HepG2 (cell line): ENCODE results near the gene TAS2R50. TPM values are rescaled to one million over a fixed set of nuclear protein-coding genes. Genes with fewer than 3 reads are reported as not detected.

Experiments
- ASH2L ChIP-seq: fragments of 300-600, 200-600 bp; sonication (generic); IDR thresholded peaks from 2 replicates; pipeline ENCODE4 v1.7.0; 2017; ENCODE audit warnings: low read depth, mild to moderate bottlenecking, moderate library complexity, mixed read lengths, low read length; ENCODE audit not compliant: insufficient read length
- DMAP1 ChIP-seq: IDR thresholded peaks from 2 replicates; pipeline ENCODE4 v1.6.1; 2016
- EHMT2 ChIP-seq: fragments of 200-600 bp; sonication (generic); IDR thresholded peaks from 2 replicates; pipeline ENCODE4 v1.7.0; 2017; ENCODE audit warnings: antibody characterized with exemption, low read depth, low read length, borderline replicate concordance
- HDAC1 ChIP-seq: sonication (generic); formaldehyde crosslinking; IDR thresholded peaks from 2 replicates; pipeline ENCODE4 v1.5.1; 2020; ENCODE audit warnings: mild to moderate bottlenecking, missing genetic modification reagents
- HMG20A ChIP-seq: IDR thresholded peaks from 2 replicates; pipeline ENCODE4 v1.6.1; 2016; ENCODE audit warnings: borderline replicate concordance
- HOXD1 ChIP-seq: sonication (generic); formaldehyde crosslinking; IDR thresholded peaks from 2 replicates; pipeline ENCODE4 v1.5.0; 2020; ENCODE audit warnings: missing genetic modification reagents
- JDP2 ChIP-seq: sonication (generic); formaldehyde crosslinking; IDR thresholded peaks from 2 replicates; pipeline ENCODE4 v1.8.1; 2022; ENCODE audit warnings: missing genetic modification reagents, borderline replicate concordance
- NCOA2 ChIP-seq: sonication (generic); formaldehyde crosslinking; IDR thresholded peaks from 2 replicates; pipeline ENCODE4 v1.8.0; 2022; ENCODE audit warnings: inconsistent platforms
- NR2F2 ChIP-seq: IDR thresholded peaks from 2 replicates; pipeline ENCODE4 v1.6.1; 2012; ENCODE audit warnings: low read depth, inconsistent platforms, borderline replicate concordance
- NR2F6 ChIP-seq, 2 experiments: IDR thresholded peaks; 2 replicates each; pipeline ENCODE4 v1.6.1; 2016; ENCODE audit warnings: antibody characterized with exemption in 1 of 2, mild to moderate bottlenecking in 1 of 2
- PAXIP1 ChIP-seq: sonication (generic); formaldehyde crosslinking; conservative IDR thresholded peaks from 2 replicates; pipeline ENCODE4 v1.4.0; 2020; ENCODE audit warnings: mild to moderate bottlenecking, missing genetic modification reagents, moderate library complexity
- TBX2 ChIP-seq: sonication (generic); formaldehyde crosslinking; IDR thresholded peaks from 2 replicates; pipeline ENCODE4 v1.5.0; 2020; ENCODE audit warnings: missing genetic modification reagents, mild to moderate bottlenecking, borderline replicate concordance
- TFDP2 ChIP-seq: sonication (generic); formaldehyde crosslinking; IDR thresholded peaks from 2 replicates; pipeline ENCODE4 v1.4.0; 2020; ENCODE audit warnings: missing genetic modification reagents
- TOPORS ChIP-seq: sonication (generic); formaldehyde crosslinking; IDR thresholded peaks from 2 replicates; pipeline ENCODE4 v1.8.0; 2023; ENCODE audit warnings: mild to moderate bottlenecking, missing genetic modification reagents
- ZBTB43 ChIP-seq: sonication (generic); formaldehyde crosslinking; conservative IDR thresholded peaks from 2 replicates; pipeline ENCODE4 v1.4.0; 2020; ENCODE audit warnings: missing genetic modification reagents
- ZNF607 ChIP-seq: sonication (generic); formaldehyde crosslinking; IDR thresholded peaks from 2 replicates; pipeline ENCODE4 v1.5.1; 2020; ENCODE audit warnings: missing genetic modification reagents, mild to moderate bottlenecking, borderline replicate concordance
- ZNF629 ChIP-seq: sonication (generic); formaldehyde crosslinking; conservative IDR thresholded peaks from 2 replicates; pipeline ENCODE4 v1.5.0; 2020; ENCODE audit warnings: missing genetic modification reagents
- ZNF710 ChIP-seq: sonication (generic); formaldehyde crosslinking; IDR thresholded peaks from 2 replicates; pipeline ENCODE4 v1.5.0; 2020; ENCODE audit warnings: mild to moderate bottlenecking, missing genetic modification reagents, borderline replicate concordance
- polyA plus RNA-seq, 8 experiments: library from polyadenylated mRNA; depleted of rRNA in 3 of 8; stranded (reverse) in 7 of 8; unstranded in 1 of 8; fragments of >200 nt; fragmentation: Illumina TruSeq in 4 of 8; extraction: Trizol in 4 of 8; gene quantifications; 2 replicates each; pipeline versions ENCODE4 v1.2.1 to v1.2.3, GENCODE V29; 2011 to 2016; ENCODE audit warnings: low read depth in 4 of 8, missing spikeins in 1 of 8, mixed read lengths in 1 of 8; ENCODE audit not compliant: insufficient read depth in 1 of 8
- total RNA-seq, 5 experiments: library from RNA; depleted of rRNA; stranded (reverse); fragments of >200 nt; fragmentation: Illumina TruSeq; extraction: Trizol; gene quantifications; 2 replicates each; pipeline ENCODE4 v1.2.3, GENCODE V29; 2016; ENCODE audit warnings: low read depth in 1 of 5
- TF ChIP-seq, protein P1 (sequence below): sonication (generic); formaldehyde crosslinking; IDR thresholded peaks from 2 replicates; pipeline ENCODE4 v1.8.0; 2022; ENCODE audit warnings: missing genetic modification reagents, mild to moderate bottlenecking, moderate library complexity, borderline replicate concordance

TAS2R50 gene
- total and polyA plus RNA-seq, 2 of the 13 experiments (the other 11 are each of a cell fraction or from before 2014, with no cell fraction given), result 0.17 to 2.2 TPM

- TF ChIP-seq PAXIP1 (CRISPR knock-in tag) (peak; percentile 96), EHMT2 (0 out of 2 replicates have a peak, but pooled peaks have one; percentile 15), HOXD1 (peak; percentile 77; the same call in 1 of the 2 replicates), ZNF607 (peak; percentile 74; the same call in 1 of the 2 replicates), JDP2 (CRISPR knock-in tag) (no peak), HDAC1 (peak; percentile 89), NR2F2 (peak; percentile 82), ZNF629 (peak; percentile 25; the same call in 1 of the 2 replicates), TBX2 (CRISPR knock-in tag) (peak; percentile 74), ASH2L (no peak), TFDP2 (CRISPR knock-in tag) (peak; percentile 25; the same call in 1 of the 2 replicates), NR2F6 (IDR thresholded peaks at IDR 0.05) (peak; percentile 95), NR2F6 (CRISPR knock-in tag; IDR thresholded peaks at IDR 0.05) (peak; percentile 95), ZNF710 (CRISPR knock-in tag) (peak; percentile 88; the same call in 1 of the 2 replicates), NCOA2 (CRISPR knock-in tag) (peak; percentile 82), HMG20A (CRISPR knock-in tag) (peak; percentile 67; the same call in 1 of the 2 replicates), TOPORS (CRISPR knock-in tag) (no peak), ZBTB43 (peak; percentile 66), DMAP1 (CRISPR knock-in tag) (peak; percentile 48; the same call in 1 of the 2 replicates)
- TF ChIP-seq, protein P1, sequence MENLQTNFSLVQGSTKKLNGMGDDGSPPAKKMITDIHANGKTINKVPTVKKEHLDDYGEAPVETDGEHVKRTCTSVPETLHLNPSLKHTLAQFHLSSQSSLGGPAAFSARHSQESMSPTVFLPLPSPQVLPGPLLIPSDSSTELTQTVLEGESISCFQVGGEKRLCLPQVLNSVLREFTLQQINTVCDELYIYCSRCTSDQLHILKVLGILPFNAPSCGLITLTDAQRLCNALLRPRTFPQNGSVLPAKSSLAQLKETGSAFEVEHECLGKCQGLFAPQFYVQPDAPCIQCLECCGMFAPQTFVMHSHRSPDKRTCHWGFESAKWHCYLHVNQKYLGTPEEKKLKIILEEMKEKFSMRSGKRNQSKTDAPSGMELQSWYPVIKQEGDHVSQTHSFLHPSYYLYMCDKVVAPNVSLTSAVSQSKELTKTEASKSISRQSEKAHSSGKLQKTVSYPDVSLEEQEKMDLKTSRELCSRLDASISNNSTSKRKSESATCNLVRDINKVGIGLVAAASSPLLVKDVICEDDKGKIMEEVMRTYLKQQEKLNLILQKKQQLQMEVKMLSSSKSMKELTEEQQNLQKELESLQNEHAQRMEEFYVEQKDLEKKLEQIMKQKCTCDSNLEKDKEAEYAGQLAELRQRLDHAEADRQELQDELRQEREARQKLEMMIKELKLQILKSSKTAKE (CRISPR knock-in tag), result peak; percentile 34; the same call in 1 of the 2 replicates
Observed at GRCh38 chr12:11015775-11016430, 29.2 kb upstream of the TAS2R50 start (continued).
